Fibroblast of the aortic adventitia (primary cell): ENCODE results near the gene EYA4. TPM values are rescaled to one million over a fixed set of nuclear protein-coding genes. Genes with fewer than 3 reads are reported as not detected.
A peak's percentile ranks its signal among the peaks of the same experiment; 100 is the strongest.

ENCODE experiments used
- DNase-seq: peaks from one replicate; pipeline ENCODE4 v3.0.0-alpha.2; 2010; ENCODE audit warnings: low read depth
- H3K4me3 ChIP-seq: 2 replicates; pipeline ENCODE4 v1.5.1; 2011; ENCODE audit warnings: low read depth, mild to moderate bottlenecking, control low read depth, low read length, moderate library complexity
- CTCF ChIP-seq: IDR thresholded peaks from 2 replicates; pipeline ENCODE4 v1.5.1; 2011; ENCODE audit warnings: mild to moderate bottlenecking, low read length, control low read depth, inconsistent platforms; ENCODE audit not compliant: insufficient read depth
- total RNA-seq: library from RNA; depleted of rRNA; stranded (reverse); fragments of >200 nt; gene quantifications from 2 replicates; pipeline ENCODE4 v1.2.3, GENCODE V29; 2012; ENCODE audit warnings: low replicate concordance

Gene EYA4
- total RNA-seq, 1 donor, result 5.7 TPM

- H3K4me3 ChIP-seq, result no peak overlapping the region
- TF ChIP-seq CTCF, result no peak
- DNase-seq, result no peak
Observed at GRCh38 chr6:133544419-133544818, 303.3 kb downstream of the EYA4 start.

DNA sequence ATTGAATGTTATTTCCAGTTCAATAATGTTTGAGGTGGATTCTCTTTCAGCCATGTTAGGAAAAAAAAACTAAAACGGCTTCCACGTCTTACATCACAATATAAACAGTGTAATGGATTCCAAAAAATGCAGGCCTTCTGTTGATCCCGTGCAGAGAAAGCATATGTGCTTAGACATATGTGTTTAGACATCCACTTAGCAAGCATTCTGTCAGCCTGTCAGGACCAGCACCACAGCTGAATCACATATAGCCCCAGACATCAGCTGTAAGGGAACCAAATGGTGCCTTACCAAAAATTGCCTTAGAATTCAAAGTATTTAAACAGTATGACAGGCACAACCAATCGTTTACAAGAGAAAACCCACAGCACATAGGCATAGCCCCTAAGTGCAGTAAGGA, 304.9 kb downstream of the EYA4 start:
- TF ChIP-seq CTCF, result no peak
- H3K4me3 ChIP-seq, result no peak overlapping the region
- peak; percentile 18 for DNase-seq

DNA sequence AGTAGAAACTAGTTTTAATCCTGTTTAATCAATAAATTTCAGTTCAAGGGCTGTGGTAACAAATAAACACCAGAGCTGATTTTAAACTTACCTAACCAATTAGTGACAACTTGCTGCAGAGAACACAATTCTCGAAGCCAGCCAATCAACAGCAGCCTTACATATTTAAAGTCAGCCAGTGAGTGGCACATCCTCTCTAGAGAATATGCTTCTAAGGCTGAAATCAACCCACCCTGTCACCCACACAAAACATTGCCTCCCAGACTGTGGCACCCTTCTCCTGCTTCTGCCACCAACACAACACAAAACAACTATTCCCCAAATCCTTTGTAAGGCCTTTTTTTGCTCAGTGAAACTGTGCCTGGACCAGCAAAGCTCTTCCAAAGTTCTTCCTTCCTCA, 306.0 kb downstream of the EYA4 start:
- no peak overlapping the region for H3K4me3 ChIP-seq
- DNase-seq, result no peak
- TF ChIP-seq CTCF, result no peak

DNA sequence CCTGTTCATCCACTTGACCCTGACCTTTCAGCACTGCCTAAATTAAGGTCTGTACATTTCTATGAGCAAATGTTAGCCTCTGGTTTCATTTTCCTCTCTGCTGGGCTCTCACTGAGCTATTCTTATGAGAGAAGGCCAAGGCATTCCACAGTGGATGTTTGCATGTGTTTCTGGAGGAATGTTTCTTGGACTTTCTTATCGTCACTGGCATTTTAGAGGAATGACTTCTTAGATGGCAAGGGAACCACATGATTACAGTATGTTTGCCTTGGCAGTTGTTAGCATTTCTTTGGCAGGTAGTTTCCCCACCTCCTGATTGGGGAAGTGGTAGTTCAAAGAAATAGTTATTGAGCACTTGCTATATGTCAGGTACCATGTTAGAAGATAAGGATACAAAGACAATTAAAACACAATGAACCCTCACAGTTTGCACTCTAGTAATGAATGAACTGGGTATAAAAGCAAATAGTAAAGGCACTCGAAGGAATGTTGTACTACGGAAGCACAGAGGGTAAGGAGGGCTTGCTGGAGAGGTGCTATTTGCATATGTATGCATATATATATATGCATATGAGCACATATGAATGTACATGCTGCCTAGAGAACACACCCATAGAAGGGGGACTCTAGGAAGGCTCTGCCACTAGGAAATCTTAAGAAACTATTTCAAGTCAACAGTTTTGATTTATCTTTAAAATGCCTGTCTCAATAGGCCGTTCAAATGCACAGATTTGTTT, 307.4 kb downstream of the EYA4 start:
- TF ChIP-seq CTCF, result no peak
- H3K4me3 ChIP-seq, result no peak overlapping the region
- DNase-seq, result peak; percentile 96

- no peak overlapping the region for H3K4me3 ChIP-seq
- no peak for DNase-seq
- no peak for TF ChIP-seq CTCF
Observed at GRCh38 chr6:133549371-133549801, 308.2 kb downstream of the EYA4 start.

GRCh38 chr6:133550026-133550425, 308.9 kb downstream of the EYA4 start:
- TF ChIP-seq CTCF, result no peak
- no peak for DNase-seq
- H3K4me3 ChIP-seq, result no peak overlapping the region

DNA sequence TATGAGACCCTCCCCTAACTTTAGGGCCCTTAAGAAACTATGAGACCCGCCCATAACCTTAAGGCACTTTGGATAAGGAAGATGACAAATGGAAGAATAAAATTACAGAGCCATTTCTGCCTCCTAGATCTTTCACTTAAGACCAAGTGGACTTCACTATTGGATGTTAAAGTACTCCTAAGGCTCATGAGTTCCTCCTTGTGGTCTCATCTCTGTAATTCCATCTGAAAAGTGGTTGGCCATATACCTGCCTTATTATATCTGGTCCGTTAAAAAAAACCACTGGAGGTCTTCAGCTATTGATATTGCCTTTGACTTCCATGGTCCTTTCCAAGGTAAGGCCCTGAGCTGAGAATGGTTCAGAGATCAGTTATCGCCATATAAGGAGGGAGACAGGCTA, 310.3 kb downstream of the EYA4 start:
- no peak for DNase-seq
- TF ChIP-seq CTCF, result peak; percentile 21
- no peak overlapping the region for H3K4me3 ChIP-seq
